ENCODE results near the gene SAE1. TPM values are rescaled to one million over a fixed set of nuclear protein-coding genes. Genes with fewer than 3 reads are reported as not detected.

The SAE1 gene
- total RNA-seq, 1 donor from 2014 or later = 141 TPM

DNA sequence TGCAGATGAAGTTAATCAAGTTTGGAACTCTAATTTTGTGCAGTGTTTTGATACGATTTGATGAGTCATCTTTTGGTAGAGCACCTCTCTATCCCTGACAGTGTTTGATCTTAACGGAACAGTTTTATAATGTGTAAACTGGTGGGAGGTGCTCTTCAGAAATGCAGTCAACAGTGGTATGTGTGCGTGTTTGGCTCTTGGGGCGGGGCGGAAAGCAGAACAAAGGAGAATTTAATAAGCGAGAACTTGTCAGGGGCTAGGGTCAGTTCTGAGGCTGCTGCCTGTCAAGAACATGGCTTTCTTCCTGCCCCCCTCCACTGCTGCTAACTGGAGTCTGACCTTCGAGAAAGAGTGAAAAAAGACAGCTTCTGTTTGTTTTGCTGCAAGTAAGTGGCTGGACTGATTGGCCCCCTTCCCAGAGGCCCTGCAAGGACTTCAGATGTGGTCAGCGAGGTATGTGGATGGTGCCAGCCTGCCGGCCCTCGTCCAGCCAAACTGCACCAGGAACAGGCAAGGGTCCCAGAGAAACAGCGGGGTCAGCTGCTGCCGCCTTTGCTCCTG, 59.6 kb downstream of the SAE1 start:
- peak; percentile 27 for DNase-seq (ENCODE audit: low spot score)
- intact Hi-C loops (cut with micrococcal nuclease) = loop anchor here (1.0 to 2.0 kb wide), 5 partner anchors 8 to 54 kb away; no protein-coding TSS in a partner anchor
- Mint-ChIP-seq H3K4me3 (peak overlapping the region; percentile 52), H3K27me3 (ENCODE audit: insufficient read depth) (no peaks in the 10 kb centered on the region), H3K36me3 (ENCODE audit: low read depth) (peaks cover 39% of the 10 kb centered on the region), H3K27ac (peak overlapping the region; percentile 93), H3K9me3 (no peaks in the 10 kb centered on the region), H3K4me1 (ENCODE audit: low read depth) (peaks cover 56% of the 10 kb centered on the region)

DNA sequence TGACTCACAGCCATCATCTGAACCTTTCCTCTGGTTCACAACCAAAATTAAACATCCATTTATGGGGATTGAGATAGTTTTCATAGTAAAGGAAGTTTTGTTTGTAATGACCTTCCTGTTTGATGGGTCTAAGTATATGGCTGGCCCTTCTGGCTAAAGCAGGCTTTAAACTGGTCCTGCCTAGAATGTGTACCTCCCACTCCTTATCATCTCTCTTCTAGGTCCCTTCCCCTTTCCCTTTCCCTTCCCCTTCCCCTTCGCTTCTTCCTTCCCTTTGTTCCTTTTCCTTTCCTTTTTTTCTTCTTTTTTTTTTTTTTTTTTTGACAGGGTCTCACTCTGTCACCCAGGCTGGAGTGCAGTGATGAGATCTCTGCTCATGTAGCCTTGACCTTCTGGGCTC, 64.8 kb downstream of the SAE1 start:
- Mint-ChIP-seq H3K27me3 (ENCODE audit: insufficient read depth) (no peaks in the 10 kb centered on the region), H3K36me3 (ENCODE audit: low read depth) (peaks cover 31% of the 10 kb centered on the region), H3K4me1 (ENCODE audit: low read depth) (peaks cover 12% of the 10 kb centered on the region), H3K27ac (peak overlapping the region; percentile 23), H3K9me3 (no peaks in the 10 kb centered on the region), H3K4me3 (no peak overlapping the region)
- intact Hi-C loops (cut with micrococcal nuclease) = no loop called here
- DNase-seq (ENCODE audit: low spot score) = no peak

DNA sequence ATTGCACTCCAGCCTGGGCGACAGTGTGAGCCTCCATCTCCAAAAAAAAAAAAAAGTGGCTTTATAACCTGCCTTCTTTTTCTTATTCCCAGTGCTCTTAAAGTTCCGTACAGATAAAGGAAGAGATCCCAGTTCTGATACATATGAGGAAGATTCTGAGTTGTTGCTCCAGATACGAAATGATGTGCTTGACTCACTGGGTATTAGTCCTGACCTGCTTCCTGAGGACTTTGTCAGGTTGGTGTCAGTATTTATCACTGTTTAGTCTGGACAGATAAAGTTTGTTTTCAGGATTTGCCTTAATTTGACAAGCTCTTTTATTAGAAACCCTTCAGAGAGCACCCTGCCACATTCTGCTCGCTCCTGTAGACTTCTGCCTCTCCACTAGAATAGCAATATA, 66.5 kb downstream of the SAE1 start:
- Mint-ChIP-seq H3K4me1 (ENCODE audit: low read depth) (no peaks in the 10 kb centered on the region), H3K27ac (no peak overlapping the region), H3K27me3 (ENCODE audit: insufficient read depth) (no peaks in the 10 kb centered on the region), H3K4me3 (no peak overlapping the region), H3K36me3 (ENCODE audit: low read depth) (peaks cover 27% of the 10 kb centered on the region), H3K9me3 (no peaks in the 10 kb centered on the region)
- no peak for DNase-seq (ENCODE audit: low spot score)
- intact Hi-C loops (cut with micrococcal nuclease) = no loop called here

DNA sequence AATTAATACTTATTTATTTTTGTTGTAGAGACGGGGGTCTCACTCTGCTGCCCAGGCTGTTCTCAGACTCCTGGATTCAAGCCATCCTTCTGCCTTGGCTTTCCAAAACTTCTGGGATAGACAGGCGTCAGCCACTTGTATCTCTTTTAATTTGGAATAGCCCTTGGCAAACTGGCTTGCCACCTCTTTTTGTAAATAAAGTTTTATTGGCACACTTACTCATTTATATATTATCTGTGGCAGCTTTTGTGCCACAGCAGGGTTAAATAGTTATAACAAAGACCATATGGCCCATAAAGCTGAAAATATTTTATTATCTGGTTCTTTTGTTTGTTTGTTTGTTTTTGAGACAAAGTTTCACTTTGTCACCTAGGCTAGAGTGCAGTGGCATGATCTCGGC, 69.9 kb downstream of the SAE1 start:
- DNase-seq (ENCODE audit: low spot score) = no peak
- peaks cover 17% of the 10 kb centered on the region for H3K4me1 Mint-ChIP-seq (ENCODE audit: low read depth)
- no peak overlapping the region for H3K4me3 Mint-ChIP-seq
- no peaks in the 10 kb centered on the region for H3K27me3 Mint-ChIP-seq (ENCODE audit: insufficient read depth)
- H3K36me3 Mint-ChIP-seq (ENCODE audit: low read depth) = peaks cover 39% of the 10 kb centered on the region
- intact Hi-C loops (cut with micrococcal nuclease) = no loop called here
- H3K27ac Mint-ChIP-seq = no peak overlapping the region
- H3K9me3 Mint-ChIP-seq = no peaks in the 10 kb centered on the region

DNA sequence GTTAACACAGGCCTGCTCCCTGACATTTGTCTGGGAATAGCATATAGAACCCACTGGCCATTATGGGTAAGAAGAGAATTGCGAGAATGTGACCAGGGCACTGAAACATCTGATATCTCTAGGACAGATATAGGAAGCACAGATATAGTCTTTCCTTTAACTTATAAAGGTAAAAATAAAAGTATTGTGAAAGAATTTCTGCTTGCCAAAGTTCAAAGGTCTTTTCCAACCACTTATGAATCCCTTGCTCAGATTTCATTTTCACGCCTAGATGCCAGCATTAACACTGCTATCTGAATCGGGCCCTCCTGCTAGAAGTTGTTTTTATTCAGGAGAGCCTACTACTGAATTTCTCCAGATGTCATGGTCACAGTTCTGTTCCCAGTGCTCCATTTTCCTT, 72.6 kb downstream of the SAE1 start:
- Mint-ChIP-seq H3K4me1 (ENCODE audit: low read depth) (peaks cover 22% of the 10 kb centered on the region), H3K27ac (peak overlapping the region; percentile 67), H3K9me3 (no peaks in the 10 kb centered on the region), H3K4me3 (no peak overlapping the region), H3K36me3 (ENCODE audit: low read depth) (peaks cover 41% of the 10 kb centered on the region), H3K27me3 (ENCODE audit: insufficient read depth) (no peaks in the 10 kb centered on the region)
- intact Hi-C loops (cut with micrococcal nuclease) = no loop called here
- no peak for DNase-seq (ENCODE audit: low spot score)

DNA sequence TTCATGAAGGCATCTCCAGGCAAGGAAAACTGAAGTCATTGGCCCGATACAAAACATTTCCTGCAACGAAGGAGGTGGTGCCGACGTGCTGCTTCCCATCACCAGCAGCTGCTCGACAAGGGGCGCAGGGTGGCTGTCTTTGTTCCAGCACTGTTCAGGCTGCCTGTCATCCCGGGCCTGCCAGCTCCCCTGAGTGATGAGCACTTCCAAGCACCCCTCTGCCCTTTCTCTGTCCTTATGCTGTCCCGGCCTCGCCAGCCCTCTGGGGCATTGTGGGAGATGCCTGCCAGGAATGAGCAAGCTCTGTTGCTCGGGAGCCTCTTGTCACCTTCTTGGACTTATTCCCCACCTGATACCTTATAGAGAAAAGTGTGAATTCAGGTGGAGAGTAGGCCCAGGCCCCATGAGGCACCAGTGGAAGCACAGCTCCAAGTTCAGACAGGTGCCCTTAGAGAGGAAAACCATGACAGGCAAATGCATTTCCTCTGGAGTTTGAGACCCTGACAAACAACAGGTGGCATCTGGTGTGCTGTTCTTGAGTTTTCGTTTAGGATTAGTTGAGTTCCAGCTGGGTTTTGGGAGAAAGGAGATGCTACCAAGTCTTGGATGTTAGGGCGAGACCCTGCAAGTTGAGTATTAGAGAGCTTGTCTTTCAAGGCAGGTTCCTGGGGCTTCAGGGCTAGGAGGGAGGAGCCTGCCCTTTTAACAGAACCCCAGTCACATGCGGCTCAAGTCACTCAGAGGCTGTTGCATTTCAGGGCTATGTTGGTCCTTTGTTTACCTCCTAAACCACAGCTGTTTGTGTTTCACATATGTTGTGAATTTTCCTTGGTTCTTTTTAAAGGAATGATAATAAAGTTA, 78.9 kb downstream of the SAE1 start:
- no peak for DNase-seq (ENCODE audit: low spot score)
- Mint-ChIP-seq H3K9me3 (no peaks in the 10 kb centered on the region), H3K4me1 (ENCODE audit: low read depth) (peaks cover 20% of the 10 kb centered on the region), H3K4me3 (no peak overlapping the region), H3K36me3 (ENCODE audit: low read depth) (peaks cover 45% of the 10 kb centered on the region), H3K27me3 (ENCODE audit: insufficient read depth) (no peaks in the 10 kb centered on the region), H3K27ac (peak overlapping the region; percentile 67)
- intact Hi-C loops (cut with micrococcal nuclease) = loop anchor here (1.0 to 2.0 kb wide), 5 partner anchors 17 to 60 kb away; no protein-coding TSS in a partner anchor

DNA sequence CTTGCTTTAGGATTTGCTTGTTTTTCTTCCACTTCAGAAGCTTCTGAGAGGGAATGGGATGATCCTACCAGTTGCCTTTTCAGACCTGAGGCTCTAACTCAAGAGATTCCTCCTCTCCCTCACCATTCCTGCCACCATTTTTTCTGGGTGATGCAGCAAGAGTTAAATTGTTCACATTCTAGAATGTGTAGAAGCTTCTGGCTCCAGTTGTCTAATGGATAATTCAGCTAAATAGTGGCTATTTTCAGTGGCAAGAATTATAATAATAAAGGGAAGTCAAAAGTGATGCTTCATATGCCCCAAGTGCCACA, 79.5 kb downstream of the SAE1 start:
- peaks cover 39% of the 10 kb centered on the region for H3K36me3 Mint-ChIP-seq (ENCODE audit: low read depth)
- no peak overlapping the region for H3K4me3 Mint-ChIP-seq

DNA sequence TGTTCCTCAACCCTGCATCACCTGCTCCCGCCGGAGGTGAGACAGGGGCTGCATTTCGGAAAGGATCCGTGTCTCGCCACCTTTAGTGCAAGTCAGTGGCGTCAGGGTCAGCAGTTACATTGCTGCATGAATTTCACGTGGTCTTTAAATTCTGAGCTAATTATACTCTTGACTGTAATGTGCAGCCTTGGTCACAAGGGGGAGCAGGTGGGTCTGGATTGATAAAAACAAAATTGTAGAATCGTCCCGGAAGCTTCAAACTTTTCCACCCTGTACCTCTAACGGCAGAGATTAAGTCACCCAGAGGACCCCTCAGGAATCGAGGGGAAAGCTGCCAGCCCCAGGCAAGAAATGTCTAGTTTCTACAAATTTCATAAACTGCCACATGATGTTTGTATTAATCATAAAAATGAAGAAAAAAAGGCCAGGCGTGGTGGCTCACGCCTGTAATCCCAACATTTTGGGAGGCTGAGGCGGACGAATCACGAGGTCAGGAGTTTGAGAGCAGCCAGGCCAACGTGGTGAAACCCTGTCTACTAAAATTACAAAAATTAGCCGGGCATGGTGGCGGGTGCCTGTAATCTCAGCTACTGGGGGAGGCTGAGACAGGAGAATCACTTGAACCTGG, 80.2 kb downstream of the SAE1 start:
- no peak overlapping the region for H3K4me3 Mint-ChIP-seq
- H3K27me3 Mint-ChIP-seq (ENCODE audit: insufficient read depth) = no peaks in the 10 kb centered on the region
- H3K9me3 Mint-ChIP-seq = no peaks in the 10 kb centered on the region
- peaks cover 35% of the 10 kb centered on the region for H3K36me3 Mint-ChIP-seq (ENCODE audit: low read depth)
- peak overlapping the region; percentile 88 for H3K27ac Mint-ChIP-seq
- peak; percentile 68 for DNase-seq (ENCODE audit: low spot score)
- H3K4me1 Mint-ChIP-seq (ENCODE audit: low read depth) = peaks cover 16% of the 10 kb centered on the region
- intact Hi-C loops (cut with micrococcal nuclease) = loop anchor here (1.0 to 2.0 kb wide), 5 partner anchors 15 to 62 kb away; no protein-coding TSS in a partner anchor

More for the DNA sequence above, 79.5 kb downstream of the SAE1 start:
- no peaks in the 10 kb centered on the region for H3K27me3 Mint-ChIP-seq (ENCODE audit: insufficient read depth)
- H3K4me1 Mint-ChIP-seq (ENCODE audit: low read depth) = peaks cover 19% of the 10 kb centered on the region
- no peak for DNase-seq (ENCODE audit: low spot score)
- H3K9me3 Mint-ChIP-seq = no peaks in the 10 kb centered on the region
- intact Hi-C loops (cut with micrococcal nuclease) = loop anchor here (1.0 to 2.0 kb wide), 5 partner anchors 16 to 61 kb away; no protein-coding TSS in a partner anchor
- H3K27ac Mint-ChIP-seq = peak overlapping the region; percentile 88

DNA sequence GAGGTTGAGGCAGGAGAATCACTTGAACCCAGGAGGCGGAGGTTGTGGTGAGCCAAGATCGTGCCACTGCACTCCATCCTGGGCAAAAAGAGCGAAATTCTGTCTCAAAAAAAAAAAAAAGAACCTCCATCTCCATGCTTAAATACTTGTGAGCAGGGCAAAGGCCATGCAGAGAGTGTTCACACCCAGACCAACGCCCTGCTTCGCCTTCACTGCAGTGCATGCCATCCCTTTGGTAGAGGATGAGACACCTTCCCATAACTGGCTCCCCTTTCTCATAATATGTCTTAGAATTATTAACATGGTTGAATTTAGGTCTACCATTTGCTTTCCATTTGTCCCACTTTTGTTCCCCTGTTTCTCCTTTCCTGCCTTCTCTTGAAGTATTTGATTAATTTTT, 84.9 kb downstream of the SAE1 start:
- peaks cover 16% of the 10 kb centered on the region for H3K36me3 Mint-ChIP-seq (ENCODE audit: low read depth)
- no peaks in the 10 kb centered on the region for H3K27me3 Mint-ChIP-seq (ENCODE audit: insufficient read depth)
- H3K4me3 Mint-ChIP-seq = no peak overlapping the region
- no peaks in the 10 kb centered on the region for H3K9me3 Mint-ChIP-seq
- intact Hi-C loops (cut with micrococcal nuclease) = no loop called here
- H3K27ac Mint-ChIP-seq = no peak overlapping the region
- peaks cover 5% of the 10 kb centered on the region for H3K4me1 Mint-ChIP-seq (ENCODE audit: low read depth)
- DNase-seq (ENCODE audit: low spot score) = no peak

DNA sequence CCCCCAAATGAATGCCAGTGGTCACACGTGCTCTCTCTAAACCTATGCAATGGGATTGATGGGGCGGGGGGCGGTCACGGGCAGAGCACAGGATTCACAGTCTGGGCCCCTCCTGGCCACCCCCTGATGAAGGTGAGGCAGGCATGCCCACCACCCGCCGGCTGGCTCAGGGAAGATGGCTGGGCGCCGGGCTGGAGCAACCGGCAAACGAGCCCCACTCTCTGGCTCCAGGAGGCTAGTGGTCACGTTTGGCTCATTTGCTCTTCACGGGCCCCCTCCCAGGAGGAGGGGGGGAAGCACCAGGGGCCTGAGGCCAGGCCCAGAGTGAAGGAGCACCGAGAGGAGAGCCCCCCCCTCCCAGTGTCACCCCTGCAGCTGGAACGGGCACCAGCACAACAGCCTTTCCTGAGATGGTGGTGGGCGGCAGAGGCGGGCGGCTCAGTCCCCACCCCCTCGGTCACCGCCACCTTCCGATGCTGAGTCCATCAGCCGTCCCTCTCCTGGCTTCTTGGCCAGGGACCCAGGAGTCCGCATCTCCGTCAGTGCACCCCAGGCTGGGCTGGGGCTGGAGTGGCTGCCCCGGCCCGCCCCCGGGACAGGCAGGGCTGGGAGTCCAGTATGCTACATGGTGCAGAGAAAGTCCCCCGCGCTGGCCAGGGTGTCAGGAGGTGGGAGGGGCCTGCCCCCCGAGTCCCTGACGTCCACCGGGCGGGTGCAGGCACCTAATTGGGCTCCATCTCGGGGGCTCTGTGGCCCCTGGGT, 90.6 kb downstream of the SAE1 start:
- H3K36me3 Mint-ChIP-seq (ENCODE audit: low read depth) = peaks cover 17% of the 10 kb centered on the region
- no peak overlapping the region for H3K4me3 Mint-ChIP-seq
- H3K27me3 Mint-ChIP-seq (ENCODE audit: insufficient read depth) = no peaks in the 10 kb centered on the region
- H3K4me1 Mint-ChIP-seq (ENCODE audit: low read depth) = peaks cover 6% of the 10 kb centered on the region
- intact Hi-C loops (cut with micrococcal nuclease) = no loop called here
- H3K27ac Mint-ChIP-seq = no peak overlapping the region
- H3K9me3 Mint-ChIP-seq = no peaks in the 10 kb centered on the region
- no peak for DNase-seq (ENCODE audit: low spot score)

DNA sequence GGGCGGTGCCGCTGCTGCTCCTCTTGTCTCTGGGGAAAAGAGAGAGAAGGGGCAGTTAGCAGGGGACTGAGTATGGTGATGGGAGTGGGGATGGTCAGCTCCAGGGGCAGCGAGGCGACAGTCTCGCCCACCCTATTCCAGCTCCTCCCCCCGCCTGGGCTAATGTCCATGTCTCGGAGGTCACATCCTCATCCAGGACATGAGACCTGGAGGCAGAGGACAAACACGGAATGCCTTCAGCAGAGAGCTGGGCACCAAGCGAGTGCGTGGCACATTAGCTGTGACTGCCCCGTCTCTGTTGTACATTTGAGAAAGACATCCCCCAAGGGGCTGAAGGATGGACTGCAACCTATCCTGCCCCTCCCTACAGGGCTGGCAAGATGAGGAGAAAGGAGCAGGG, 91.3 kb downstream of the SAE1 start:
- no peak for DNase-seq (ENCODE audit: low spot score)
- Mint-ChIP-seq H3K27ac (no peak overlapping the region), H3K4me1 (ENCODE audit: low read depth) (peaks cover 6% of the 10 kb centered on the region), H3K4me3 (no peak overlapping the region), H3K27me3 (ENCODE audit: insufficient read depth) (no peaks in the 10 kb centered on the region), H3K9me3 (no peaks in the 10 kb centered on the region), H3K36me3 (ENCODE audit: low read depth) (peaks cover 17% of the 10 kb centered on the region)
- intact Hi-C loops (cut with micrococcal nuclease) = no loop called here

DNA sequence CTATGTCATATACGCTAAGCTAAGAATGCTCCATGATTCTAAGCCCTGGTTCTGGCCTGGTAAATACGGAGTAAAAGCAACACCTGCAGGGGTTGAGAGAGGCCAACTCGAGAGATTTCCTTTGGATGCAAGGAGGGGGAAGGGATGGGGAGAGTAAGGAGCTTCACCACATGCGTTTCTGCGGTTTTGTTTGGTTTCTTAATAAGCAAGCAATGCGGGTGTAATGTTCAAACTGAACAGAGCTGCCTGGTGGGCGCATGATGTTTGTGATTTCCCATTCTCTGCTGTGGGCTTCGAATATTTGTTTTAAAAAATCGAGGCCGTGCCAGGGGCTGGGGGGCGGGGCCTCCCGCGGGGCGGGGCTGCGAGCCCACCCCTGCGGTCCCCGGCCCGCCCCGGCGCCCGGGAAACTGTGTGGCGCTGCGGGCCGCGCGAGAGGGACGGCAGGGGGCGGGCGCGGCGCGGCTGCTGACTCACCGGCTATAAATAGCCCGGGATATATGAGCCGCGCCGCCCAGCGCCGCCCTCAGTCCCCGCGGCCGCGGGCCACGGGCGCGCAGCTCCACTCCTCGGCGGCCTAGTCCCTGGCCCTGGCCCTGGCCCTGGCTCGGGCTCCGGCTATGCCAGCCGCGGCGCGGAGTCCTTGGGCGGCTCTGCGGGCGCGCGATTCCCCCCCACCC, 95.3 kb downstream of the SAE1 start:
- Mint-ChIP-seq H3K9me3 (no peaks in the 10 kb centered on the region), H3K27me3 (ENCODE audit: insufficient read depth) (no peaks in the 10 kb centered on the region), H3K27ac (peak overlapping the region; percentile 82), H3K4me3 (peak overlapping the region; percentile 38), H3K4me1 (ENCODE audit: low read depth) (peaks cover 6% of the 10 kb centered on the region), H3K36me3 (ENCODE audit: low read depth) (peaks cover 13% of the 10 kb centered on the region)
- peak; percentile 87 for DNase-seq (ENCODE audit: low spot score)
- intact Hi-C loops (cut with micrococcal nuclease) = loop anchor here (1.0 to 5.0 kb wide), 6 partner anchors 16 to 364 kb away; partner anchors contain the start of genes ARHGAP35 and INAFM1
